Stomach (tissue), 9 donors: ENCODE data around the gene RPS15A. TPM values are rescaled to one million over a fixed set of nuclear protein-coding genes. Genes with fewer than 3 reads are reported as not detected.

Experiments used
- DNase-seq, 2 donors: peaks; one replicate each; pipeline versions ENCODE4 v3.0.0 to v3.0.0-alpha.2; 2013 to 2019
- H3K27ac ChIP-seq, 5 donors: fragments of 200-600 bp in 4 of 5; sonication (generic) in 4 of 5; one replicate each; pipeline ENCODE4 v1.5.1; 2013 to 2019; ENCODE audit warnings: mild to moderate bottlenecking in 1 of 5, moderate library complexity in 1 of 5
- H3K27me3 ChIP-seq, 3 donors: fragments of 200-600 bp; sonication (generic); one replicate each; pipeline ENCODE4 v1.5.1; 2017 to 2019; ENCODE audit warnings: mixed run types in 1 of 3
- H3K36me3 ChIP-seq, 4 donors: fragments of 200-600 bp; sonication (generic); 1 replicate in 3 of 4; 2 replicates in 1 of 4; pipeline ENCODE4 v1.5.1; 2016 to 2019
- H3K4me1 ChIP-seq, 4 donors: fragments of 200-600 bp; sonication (generic); one replicate each; pipeline ENCODE4 v1.5.1; 2016 to 2019
- H3K4me3 ChIP-seq, 4 donors: fragments of 200-600 bp; sonication (generic) in 3 of 4; one replicate each; pipeline ENCODE4 v1.5.1; 2016 to 2019; ENCODE audit warnings: mild to moderate bottlenecking in 1 of 4
- H3K9me3 ChIP-seq, 4 donors: fragments of 200-600 bp; sonication (generic); one replicate each; pipeline ENCODE4 v1.5.1; 2016 to 2019
- EP300 ChIP-seq: sonication (generic); formaldehyde crosslinking; IDR thresholded peaks from one replicate; pipeline ENCODE4 v1.6.1; 2017; ENCODE audit warnings: antibody characterized with exemption
- POLR2A ChIP-seq, 4 donors: fragments of 450-650 bp; IDR thresholded peaks; one replicate each; pipeline ENCODE4 v1.6.1; 2016; ENCODE audit warnings: antibody characterized with exemption in 4 of 4, control low read depth in 2 of 4, mild to moderate bottlenecking in 1 of 4, moderate library complexity in 1 of 4
- POLR2AphosphoS5 ChIP-seq, 3 donors: sonication (generic); formaldehyde crosslinking; IDR thresholded peaks; one replicate each; pipeline ENCODE4 v1.6.1; 2016; ENCODE audit warnings: antibody characterized with exemption in 3 of 3
- WGBS, 5 donors: extraction: QIAGEN DNeasy Blood & Tissue Kit in 3 of 5; methylation state at CpG; one replicate each; pipeline versions ENCODE4 v1.1.5 to v1.1.7; 2013 to 2018; 5-methylcytosine and 5-hydroxymethylcytosine counted together
- intact Hi-C: fragments of 100-400 bp; cut with DNase I; formaldehyde crosslinking; loops from one replicate; pipeline ENCODE4 v1.15.1; 2023; ENCODE audit warnings: low total_unique reads
- polyA plus RNA-seq, 3 donors: library from polyadenylated mRNA; stranded (reverse); fragments of 200-250 nt; gene quantifications; one replicate each; pipeline ENCODE4 v1.2.3, GENCODE V29; 2013
- total RNA-seq, 5 donors: library from RNA; depleted of rRNA; stranded (reverse); fragments of >200 nt; gene quantifications; one replicate each; pipeline versions ENCODE4 v1.1.0 to v1.2.3, GENCODE V29; 2014 to 2016
- TF ChIP-seq, protein P1 (sequence below), 7 experiments: fragments of 450-650 bp in 4 of 7; fragments of 200-600 bp in 3 of 7; sonication (generic) in 3 of 7; IDR thresholded peaks; one replicate each; pipeline ENCODE4 v1.5.1; 2016 to 2019; ENCODE audit warnings: antibody characterized with exemption in 7 of 7, control low read depth in 2 of 7, mild to moderate bottlenecking in 1 of 7
- donor health status: healthy with polysubstance abuse.
- donor health status: Bipolar disorder and iron deficiency.
- donor health status: healthy.

RPS15A gene
- total and polyA plus RNA-seq, 8 donors, result 72.4 to 5,215 (median 1,621) TPM

DNA sequence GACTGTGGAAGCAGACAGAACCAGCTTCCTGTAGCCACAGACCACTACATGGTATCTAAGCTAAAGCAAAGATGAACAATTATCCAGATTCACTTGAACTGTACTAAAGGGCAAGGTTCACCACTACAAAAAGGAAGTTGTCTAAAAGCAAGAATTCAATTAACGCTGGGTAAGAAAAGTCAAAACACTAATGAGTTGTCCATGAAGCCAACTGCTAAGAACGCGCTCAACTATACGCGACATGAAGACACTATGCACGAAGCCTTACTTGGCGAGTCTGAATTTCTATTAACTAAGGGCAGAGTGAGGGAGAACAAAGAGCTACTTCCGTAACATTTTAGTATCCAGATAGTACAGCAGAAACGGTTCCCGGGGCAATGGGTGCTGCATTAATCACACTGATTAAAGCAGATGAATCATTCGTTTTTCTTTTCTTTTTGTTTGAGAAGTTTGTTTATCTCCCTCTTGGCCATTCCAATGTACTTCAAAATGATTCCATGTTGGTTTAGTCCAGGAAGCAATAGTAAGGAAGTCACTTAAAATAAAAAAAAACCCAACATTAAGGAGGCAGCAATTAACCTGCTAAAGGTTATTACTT lies 2.8 kb upstream of the RPS15A start:
- Histone ChIP-seq H3K27ac (peak overlapping the region in 3 of 5 donors; percentile 14 to 69 (median 54)), H3K4me3 (no peak overlapping the region), H3K27me3 (no peaks in the 10 kb centered on the region), H3K9me3 (no peaks in the 10 kb centered on the region), H3K4me1 (peaks cover 21 to 70% (median 27%) of the 10 kb centered on the region in 4 donors), H3K36me3 (peaks cover 46 to 76% (median 72%) of the 10 kb centered on the region in 4 donors)
- TF ChIP-seq, protein P1, sequence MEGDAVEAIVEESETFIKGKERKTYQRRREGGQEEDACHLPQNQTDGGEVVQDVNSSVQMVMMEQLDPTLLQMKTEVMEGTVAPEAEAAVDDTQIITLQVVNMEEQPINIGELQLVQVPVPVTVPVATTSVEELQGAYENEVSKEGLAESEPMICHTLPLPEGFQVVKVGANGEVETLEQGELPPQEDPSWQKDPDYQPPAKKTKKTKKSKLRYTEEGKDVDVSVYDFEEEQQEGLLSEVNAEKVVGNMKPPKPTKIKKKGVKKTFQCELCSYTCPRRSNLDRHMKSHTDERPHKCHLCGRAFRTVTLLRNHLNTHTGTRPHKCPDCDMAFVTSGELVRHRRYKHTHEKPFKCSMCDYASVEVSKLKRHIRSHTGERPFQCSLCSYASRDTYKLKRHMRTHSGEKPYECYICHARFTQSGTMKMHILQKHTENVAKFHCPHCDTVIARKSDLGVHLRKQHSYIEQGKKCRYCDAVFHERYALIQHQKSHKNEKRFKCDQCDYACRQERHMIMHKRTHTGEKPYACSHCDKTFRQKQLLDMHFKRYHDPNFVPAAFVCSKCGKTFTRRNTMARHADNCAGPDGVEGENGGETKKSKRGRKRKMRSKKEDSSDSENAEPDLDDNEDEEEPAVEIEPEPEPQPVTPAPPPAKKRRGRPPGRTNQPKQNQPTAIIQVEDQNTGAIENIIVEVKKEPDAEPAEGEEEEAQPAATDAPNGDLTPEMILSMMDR (IDR thresholded peaks at IDR 0.05), result no peak
- TF ChIP-seq POLR2A (IDR thresholded peaks at IDR 0.05), result no peak
- TF ChIP-seq EP300, result no peak
- peak in 1 of 3 donors; percentile 17 for TF ChIP-seq POLR2AphosphoS5 (IDR thresholded peaks at IDR 0.05)
- intact Hi-C loops, result no loop called here
- no peak for DNase-seq
- WGBS, 5 donors, result 69 to 78% (median 73%) methylated on average over 11 of the region's 11 CpGs

DNA sequence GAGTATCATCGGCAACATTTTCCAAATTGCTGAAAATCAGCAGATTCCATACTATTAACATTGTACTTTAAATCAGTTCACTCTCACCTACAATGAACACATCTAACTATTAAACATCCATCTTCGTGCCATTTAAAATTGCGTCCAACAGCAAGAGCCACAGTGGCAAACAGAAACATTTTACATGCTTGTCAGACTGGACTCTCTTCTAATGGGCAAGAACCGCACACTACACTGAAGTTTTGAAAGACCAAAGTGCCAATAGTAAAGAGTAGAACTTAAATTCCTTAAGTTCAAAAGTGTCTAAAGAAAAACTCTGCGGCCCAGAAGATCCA lies 652 bp downstream of the RPS15A start:
- peaks cover 58 to 77% (median 74%) of the 10 kb centered on the region in 4 donors for H3K36me3 ChIP-seq
- peaks cover 41 to 80% (median 53%) of the 10 kb centered on the region in 4 donors for H3K4me1 ChIP-seq
- no peaks in the 10 kb centered on the region for H3K9me3 ChIP-seq
- WGBS, 5 donors, result 0 to 2% (median 0%) methylated on average over 5 of the region's 5 CpGs
- H3K27me3 ChIP-seq, result no peaks in the 10 kb centered on the region
- DNase-seq, result no peak
- no peak for TF ChIP-seq POLR2A (IDR thresholded peaks at IDR 0.05)
- peak overlapping the region; percentile 57 to 92 (median 89) for H3K27ac ChIP-seq
- H3K4me3 ChIP-seq, result peak overlapping the region; percentile 92 to 100 (median 97)
- intact Hi-C loops, result no loop called here

DNA sequence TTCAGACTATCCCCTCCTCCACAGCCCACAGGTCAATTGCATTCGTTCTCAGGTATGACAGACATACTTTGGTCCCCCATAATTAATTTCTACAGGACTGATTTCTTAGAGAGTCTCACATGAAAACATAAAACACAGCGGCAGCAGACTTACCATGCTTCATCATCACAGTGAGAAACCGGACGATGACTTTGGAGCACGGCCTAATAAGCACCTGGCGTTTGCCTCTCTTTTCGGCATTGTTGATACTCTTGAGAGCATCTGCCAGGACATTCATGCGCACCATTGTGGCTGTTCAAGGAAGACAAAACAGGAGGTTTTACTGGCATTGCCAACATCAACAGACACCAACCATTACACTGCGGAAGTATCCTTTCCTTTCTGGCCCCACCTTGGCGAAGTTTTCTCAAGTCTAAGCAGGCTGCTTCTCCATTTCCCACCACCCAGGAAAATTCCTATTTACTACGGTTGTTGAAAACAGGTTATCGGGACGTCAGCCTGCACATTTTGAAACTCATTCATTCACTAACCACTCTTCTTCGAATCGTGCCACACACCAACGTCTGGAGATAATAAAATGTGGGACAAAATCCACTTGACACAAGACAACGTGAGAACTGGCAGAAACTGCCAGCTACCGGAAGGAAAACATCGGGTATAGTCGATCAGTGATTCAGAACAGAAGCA lies 1.2 kb downstream of the RPS15A start:
- peak in 1 of 2 donors; percentile 32 for DNase-seq
- Histone ChIP-seq H3K27me3 (no peaks in the 10 kb centered on the region), H3K9me3 (no peaks in the 10 kb centered on the region), H3K4me1 (peaks cover 41 to 83% (median 55%) of the 10 kb centered on the region in 4 donors), H3K27ac (peak overlapping the region in 4 of 5 donors; percentile 86 to 92 (median 90)), H3K36me3 (peaks cover 58 to 77% (median 74%) of the 10 kb centered on the region in 4 donors), H3K4me3 (peak overlapping the region; percentile 92 to 100 (median 97))
- no peak for TF ChIP-seq EP300
- TF ChIP-seq, protein P1 (IDR thresholded peaks at IDR 0.05), result no peak
- no peak for TF ChIP-seq POLR2A (IDR thresholded peaks at IDR 0.05)
- TF ChIP-seq POLR2AphosphoS5 (IDR thresholded peaks at IDR 0.05), result no peak
- WGBS, 5 donors, result 4 to 12% (median 7%) methylated on average over 20 of the region's 20 CpGs
- intact Hi-C loops, result no loop called here

DNA sequence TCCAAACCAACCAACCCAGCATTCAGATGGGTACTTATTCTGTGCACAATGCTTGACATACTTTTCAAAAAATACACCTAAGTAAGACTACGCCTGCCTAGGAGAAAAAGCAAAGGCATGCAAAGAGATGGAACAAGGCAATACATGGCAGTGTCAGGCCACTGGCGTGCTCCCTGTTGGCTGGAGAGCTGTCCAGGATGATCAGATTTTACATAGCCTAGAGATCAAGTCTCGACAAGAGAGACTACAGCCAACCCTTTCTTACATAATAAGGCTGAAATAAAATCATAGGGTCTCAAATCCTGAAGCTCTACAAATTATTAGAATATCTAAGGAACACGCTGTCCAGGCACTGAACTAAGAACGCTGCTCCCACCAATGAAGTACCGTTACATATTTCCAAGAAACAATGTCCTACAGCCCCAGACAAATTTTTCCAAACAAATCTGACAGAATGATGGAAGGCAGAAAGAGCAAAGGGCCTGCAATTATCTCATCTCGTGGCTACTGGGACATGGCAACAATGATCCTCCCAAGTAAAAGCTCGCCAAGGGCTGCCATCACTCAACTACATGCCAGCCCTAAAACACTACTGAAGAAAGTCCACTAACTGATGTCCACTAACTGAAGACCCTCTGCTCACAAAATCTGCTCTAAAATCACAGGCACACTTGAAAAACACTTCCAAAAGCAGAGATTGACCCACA lies 5.1 kb downstream of the RPS15A start:
- Histone ChIP-seq H3K4me1 (peaks cover 41 to 59% (median 50%) of the 10 kb centered on the region in 4 donors), H3K4me3 (peak overlapping the region in 2 of 4 donors; percentile 2 to 92)
- intact Hi-C loops, result no loop called here

More for the DNA sequence above, 5.1 kb downstream of the RPS15A start:
- TF ChIP-seq POLR2AphosphoS5 (IDR thresholded peaks at IDR 0.05) (no peak), EP300 (no peak), POLR2A (IDR thresholded peaks at IDR 0.05) (no peak)
- TF ChIP-seq, protein P1 (IDR thresholded peaks at IDR 0.05), result no peak
- H3K27me3 ChIP-seq, result no peaks in the 10 kb centered on the region
- 63 to 73% (median 65%) methylated on average over 8 of the region's 8 CpGs for WGBS, 5 donors
- peak overlapping the region in 1 of 5 donors; percentile 44 for H3K27ac ChIP-seq
- peaks cover 59 to 70% (median 66%) of the 10 kb centered on the region in 4 donors for H3K36me3 ChIP-seq
- DNase-seq, result no peak
- H3K9me3 ChIP-seq, result no peaks in the 10 kb centered on the region
